Upper lobe of left lung (tissue), 6 donors: Measurements from ENCODE around the gene TYMP. TPM values are rescaled to one million over a fixed set of nuclear protein-coding genes. Genes with fewer than 3 reads are reported as not detected.
A peak's percentile ranks its signal among the peaks of the same experiment; 100 is the strongest.

Experiments used
- ATAC-seq, 2 donors: fragments of 200-7000 bp; cut with Tn5 transposase; one replicate each; pipeline ENCODE4 v1.9.1; 2022; ENCODE audit warnings: mild to moderate bottlenecking in 2 of 2, moderate library complexity in 2 of 2; ENCODE audit not compliant: low FRiP score in 2 of 2
- DNase-seq, 2 donors: peaks; one replicate each; pipeline ENCODE4 v3.0.0-alpha.2; 2019 to 2020
- H3K27ac ChIP-seq, 4 donors: fragments of 200-600 bp; sonication (generic); one replicate each; pipeline ENCODE4 v1.5.1; 2016 to 2019
- H3K27me3 ChIP-seq, 4 donors: fragments of 200-600 bp; sonication (generic); one replicate each; pipeline ENCODE4 v1.5.1; 2017 to 2019
- H3K36me3 ChIP-seq, 4 donors: fragments of 200-600 bp; sonication (generic); one replicate each; pipeline ENCODE4 v1.5.1; 2016 to 2019
- H3K4me1 ChIP-seq, 4 donors: fragments of 200-600 bp; sonication (generic); one replicate each; pipeline ENCODE4 v1.5.1; 2018 to 2019
- H3K4me3 ChIP-seq, 4 donors: fragments of 200-600 bp; sonication (generic); one replicate each; pipeline ENCODE4 v1.5.1; 2017 to 2019; ENCODE audit warnings: mild to moderate bottlenecking in 2 of 4, moderate library complexity in 1 of 4
- H3K9me3 ChIP-seq, 4 donors: fragments of 200-600 bp; sonication (generic); one replicate each; pipeline ENCODE4 v1.5.1; 2018 to 2019
- EP300 ChIP-seq, 4 donors: sonication (generic); formaldehyde crosslinking; IDR thresholded peaks; one replicate each; pipeline ENCODE4 v1.5.1; 2017; ENCODE audit warnings: antibody characterized with exemption in 4 of 4, control low read depth in 2 of 4
- POLR2A ChIP-seq, 4 donors: fragments of 450-650 bp; IDR thresholded peaks; one replicate each; pipeline ENCODE4 v1.5.1; 2016 to 2017; ENCODE audit warnings: antibody characterized with exemption in 4 of 4, mild to moderate bottlenecking in 2 of 4
- POLR2AphosphoS5 ChIP-seq, 2 donors: sonication (generic); formaldehyde crosslinking; IDR thresholded peaks; one replicate each; pipeline ENCODE4 v1.5.1; 2017; ENCODE audit warnings: antibody characterized with exemption in 2 of 2
- WGBS, 2 donors: methylation state at CpG; one replicate each; pipeline ENCODE4 v1.1.5; 2017 to 2018; 5-methylcytosine and 5-hydroxymethylcytosine counted together
- total RNA-seq, 6 donors: library from RNA; depleted of rRNA in 4 of 6; stranded (reverse); fragments of >200 nt in 4 of 6; gene quantifications; one replicate each; pipeline versions ENCODE4 v1.1.0 to v1.2.1, GENCODE V29; 2016 to 2021
- TF ChIP-seq, protein P1 (sequence below), 6 experiments: fragments of 450-650 bp in 4 of 6; fragments of 200-600 bp in 2 of 6; sonication (generic) in 2 of 6; IDR thresholded peaks; one replicate each; pipeline ENCODE4 v1.5.1; 2016 to 2019; ENCODE audit warnings: antibody characterized with exemption in 6 of 6
- donor health status: DM: no; HTN: no; CAD: no; lungs with moderate emphysema.
- donor health status: DM: no; HTN: yes; CAD: no; lungs with severe emphysema.

Gene TYMP
- total RNA-seq, 6 donors from 2014 or later, result 162 to 346 (median 248) TPM

DNA sequence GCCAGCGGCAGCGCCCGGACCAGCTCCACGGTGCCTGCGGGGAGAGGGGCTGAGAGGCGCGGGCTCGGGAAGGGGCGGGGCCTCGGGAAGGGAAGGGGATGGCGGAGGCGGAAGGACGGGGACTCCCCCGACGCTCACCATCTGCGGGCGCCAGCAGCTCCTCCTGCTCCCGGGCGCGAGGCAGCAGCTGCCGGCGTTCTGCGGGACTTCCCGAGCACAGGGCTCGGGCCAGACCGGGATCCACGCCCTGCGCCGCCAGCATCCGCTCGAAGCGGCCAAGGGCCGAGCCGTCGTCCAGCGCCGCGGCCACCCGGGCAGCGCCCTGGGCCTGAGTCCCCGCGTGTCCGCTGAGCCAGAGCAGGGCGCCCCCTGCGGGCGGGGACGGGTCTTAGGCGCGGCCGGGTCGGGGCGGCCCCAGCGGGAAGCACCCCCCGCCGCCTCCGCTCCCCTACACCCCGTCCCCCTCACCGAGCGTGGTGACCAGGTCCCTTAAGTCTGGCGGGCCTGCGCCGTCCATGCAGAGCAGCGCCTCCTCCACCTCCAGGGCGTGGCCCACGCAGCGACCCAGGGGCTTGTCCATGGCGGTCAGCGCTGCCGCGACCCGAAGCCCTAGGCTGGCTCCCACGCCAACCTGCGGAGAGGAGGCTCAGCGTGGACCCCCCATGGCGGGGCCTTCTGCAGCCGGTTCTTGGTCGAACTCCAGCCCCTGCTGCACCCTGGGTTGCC, 3.5 kb downstream of the TYMP start:
- 2 to 8% methylated on average over 2 to 38 of the region's 77 CpGs for WGBS, 2 donors
- Histone ChIP-seq H3K4me1 (peaks cover 39 to 70% (median 44%) of the 10 kb centered on the region in 4 donors), H3K9me3 (no peaks in the 10 kb centered on the region), H3K27ac (peak overlapping the region; percentile 95 to 100 (median 98)), H3K36me3 (peaks cover 16 to 32% (median 28%) of the 10 kb centered on the region in 4 donors), H3K4me3 (peak overlapping the region; percentile 69 to 93 (median 74)), H3K27me3 (no peaks in the 10 kb centered on the region)
- ATAC-seq (peak; percentile 27 to 56), DNase-seq (peak; percentile 84 to 97)
- TF ChIP-seq POLR2AphosphoS5 (IDR thresholded peaks at IDR 0.05), result peak in 1 of 2 donors; percentile 71
- TF ChIP-seq POLR2A (IDR thresholded peaks at IDR 0.05), result peak in 1 of 4 donors; percentile 25
- TF ChIP-seq, protein P1, sequence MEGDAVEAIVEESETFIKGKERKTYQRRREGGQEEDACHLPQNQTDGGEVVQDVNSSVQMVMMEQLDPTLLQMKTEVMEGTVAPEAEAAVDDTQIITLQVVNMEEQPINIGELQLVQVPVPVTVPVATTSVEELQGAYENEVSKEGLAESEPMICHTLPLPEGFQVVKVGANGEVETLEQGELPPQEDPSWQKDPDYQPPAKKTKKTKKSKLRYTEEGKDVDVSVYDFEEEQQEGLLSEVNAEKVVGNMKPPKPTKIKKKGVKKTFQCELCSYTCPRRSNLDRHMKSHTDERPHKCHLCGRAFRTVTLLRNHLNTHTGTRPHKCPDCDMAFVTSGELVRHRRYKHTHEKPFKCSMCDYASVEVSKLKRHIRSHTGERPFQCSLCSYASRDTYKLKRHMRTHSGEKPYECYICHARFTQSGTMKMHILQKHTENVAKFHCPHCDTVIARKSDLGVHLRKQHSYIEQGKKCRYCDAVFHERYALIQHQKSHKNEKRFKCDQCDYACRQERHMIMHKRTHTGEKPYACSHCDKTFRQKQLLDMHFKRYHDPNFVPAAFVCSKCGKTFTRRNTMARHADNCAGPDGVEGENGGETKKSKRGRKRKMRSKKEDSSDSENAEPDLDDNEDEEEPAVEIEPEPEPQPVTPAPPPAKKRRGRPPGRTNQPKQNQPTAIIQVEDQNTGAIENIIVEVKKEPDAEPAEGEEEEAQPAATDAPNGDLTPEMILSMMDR (IDR thresholded peaks at IDR 0.05), result peak; percentile 72 to 94 (median 92)
- no peak for TF ChIP-seq EP300 (IDR thresholded peaks at IDR 0.05)

DNA sequence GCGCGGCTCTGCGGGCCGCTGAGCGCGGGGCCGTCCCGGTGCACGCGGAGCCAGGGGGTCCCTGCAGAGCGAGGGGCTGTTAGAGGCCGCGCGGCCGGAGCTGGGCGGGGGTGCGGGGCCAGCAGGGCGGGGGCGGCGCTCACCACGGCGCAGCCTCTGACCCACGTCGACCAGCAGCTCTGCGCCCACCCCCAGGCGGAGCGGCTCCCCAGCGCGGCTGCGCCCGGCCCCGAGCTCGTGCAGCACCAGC, 4.0 kb downstream of the TYMP start:
- DNase-seq (no peak), ATAC-seq (no peak)
- Histone ChIP-seq H3K36me3 (peaks cover 16 to 37% (median 30%) of the 10 kb centered on the region in 4 donors), H3K4me1 (peaks cover 39 to 65% (median 44%) of the 10 kb centered on the region in 4 donors), H3K9me3 (no peaks in the 10 kb centered on the region), H3K27me3 (no peaks in the 10 kb centered on the region), H3K4me3 (peak overlapping the region; percentile 69 to 93 (median 74)), H3K27ac (peak overlapping the region; percentile 95 to 100 (median 98))
- TF ChIP-seq POLR2A (IDR thresholded peaks at IDR 0.05) (no peak), EP300 (IDR thresholded peaks at IDR 0.05) (no peak), POLR2AphosphoS5 (IDR thresholded peaks at IDR 0.05) (no peak)
- TF ChIP-seq, protein P1 (IDR thresholded peaks at IDR 0.05), result no peak
- 0% methylated on average over 12 of the region's 33 CpGs; no CpG with 5 or more reads in 1 of the 2 donors for WGBS, 2 donors

DNA sequence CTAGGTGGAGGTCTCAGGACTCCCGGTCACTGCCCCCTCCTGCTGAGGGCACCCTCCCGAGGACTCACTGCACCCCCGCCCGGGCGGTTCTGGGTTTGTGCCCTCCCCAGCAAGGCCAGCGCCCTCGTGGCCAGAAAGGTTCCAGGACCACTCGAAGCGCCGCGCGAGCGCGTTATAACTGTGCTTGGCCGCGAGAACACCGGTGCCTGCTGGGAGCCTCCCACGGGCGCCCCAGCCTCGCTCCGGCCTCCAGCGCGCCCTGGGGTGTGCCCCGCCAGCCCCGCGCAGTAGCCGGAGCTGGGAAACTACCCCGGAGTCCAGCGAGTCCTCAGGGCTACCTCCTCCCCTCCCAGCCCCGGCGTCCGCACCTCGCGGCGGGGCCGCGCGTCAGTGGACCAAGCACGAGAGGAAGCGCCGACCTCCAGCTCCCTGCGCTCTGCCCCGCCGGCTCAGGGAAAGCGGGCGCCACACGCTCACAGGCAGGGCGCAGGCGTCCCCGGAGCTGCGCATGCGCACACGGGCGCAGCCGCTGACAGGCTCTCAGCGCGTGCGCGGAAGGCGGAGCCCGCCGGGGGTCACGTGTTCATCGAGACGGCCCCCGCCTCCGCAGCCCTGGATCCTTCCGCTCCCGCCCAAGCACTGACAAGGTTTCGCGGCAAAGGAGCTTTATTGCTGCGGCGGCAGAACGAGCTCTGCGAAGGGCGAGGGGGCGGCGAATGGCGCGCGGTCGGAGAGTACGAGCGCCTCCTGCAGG, 4.5 kb downstream of the TYMP start, which contains the start of gene SCO2:
SCO2 (minus strand) TSS at position 495 of the 754 bp plus-strand sequence. CDS start 1,187 bp downstream, outside the sequence.
- DNase-seq (peak; percentile 96 to 100), ATAC-seq (peak; percentile 72 to 74)
- TF ChIP-seq POLR2AphosphoS5 (IDR thresholded peaks at IDR 0.05) (peak; percentile 88 to 89), EP300 (IDR thresholded peaks at IDR 0.05) (no peak), POLR2A (IDR thresholded peaks at IDR 0.05) (peak in 3 of 4 donors; percentile 62 to 91 (median 73))
- TF ChIP-seq, protein P1 (IDR thresholded peaks at IDR 0.05), result peak in 4 of 6 experiments; percentile 58 to 76 (median 60)
- no peaks in the 10 kb centered on the region for H3K9me3 ChIP-seq
- H3K4me1 ChIP-seq, result peaks cover 35 to 60% (median 41%) of the 10 kb centered on the region in 4 donors
- peak within 1 kb of the TSS; percentile 95 to 100 (median 98) for H3K27ac ChIP-seq
- H3K4me3 ChIP-seq, result peak within 1 kb of the TSS; percentile 69 to 94 (median 82)
- no peaks in the 10 kb centered on the region for H3K27me3 ChIP-seq
- H3K36me3 ChIP-seq, result peaks cover 16 to 41% (median 31%) of the 10 kb centered on the region in 4 donors
- 0 to 1% methylated on average over 2 to 45 of the region's 84 CpGs for WGBS, 2 donors

DNA sequence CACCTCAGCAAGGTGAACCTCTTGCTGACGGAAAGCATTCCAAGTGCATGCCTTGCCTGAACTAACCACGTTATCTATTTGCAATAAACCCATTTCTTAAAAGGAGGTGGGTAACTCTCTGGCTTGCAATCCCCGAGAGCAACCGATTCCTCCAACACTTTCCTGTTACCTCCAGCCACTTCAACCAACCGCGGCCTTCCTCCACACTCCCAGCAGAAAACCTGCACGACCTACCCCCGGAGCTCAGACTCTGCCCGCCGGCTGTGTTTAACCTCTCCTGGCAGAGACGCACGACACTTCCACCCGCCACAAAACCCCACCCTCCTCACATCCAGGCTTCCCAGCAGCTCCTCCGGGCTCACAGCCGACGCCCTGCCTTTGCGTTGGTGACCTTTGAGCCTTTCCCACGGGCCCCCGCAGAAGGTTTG, 5.1 kb downstream of the TYMP start:
- Histone ChIP-seq H3K4me1 (peaks cover 35 to 54% (median 41%) of the 10 kb centered on the region in 4 donors), H3K9me3 (no peaks in the 10 kb centered on the region), H3K4me3 (peak overlapping the region; percentile 69 to 94 (median 82)), H3K36me3 (peaks cover 16 to 47% (median 36%) of the 10 kb centered on the region in 4 donors), H3K27ac (peak overlapping the region; percentile 95 to 100 (median 98)), H3K27me3 (no peaks in the 10 kb centered on the region)
- TF ChIP-seq POLR2AphosphoS5 (IDR thresholded peaks at IDR 0.05) (no peak), POLR2A (IDR thresholded peaks at IDR 0.05) (no peak), EP300 (IDR thresholded peaks at IDR 0.05) (no peak)
- TF ChIP-seq, protein P1 (IDR thresholded peaks at IDR 0.05), result no peak
- WGBS, 2 donors, result 8 to 9% methylated on average over 19 of the region's 19 CpGs
- ATAC-seq (no peak), DNase-seq (no peak)
